Right hindlimb (tissue), 1 donor: Measurements from ENCODE around the gene PHF12.
A peak's percentile ranks its signal among the peaks of the same experiment; 100 is the strongest.
"Not testable (repeated sequence)": the region's sequence is repeated elsewhere in the genome, so short reads cannot be mapped to it uniquely, and the experiment has no call there.

Experiments used
- DNase-seq: peaks from one replicate; pipeline ENCODE4 v3.0.0-alpha.2; 2018

The PHF12 gene

GRCh38 chr17:28928061-28928460 lies 23.3 kb downstream of the PHF12 start:
- no peak for DNase-seq

DNA sequence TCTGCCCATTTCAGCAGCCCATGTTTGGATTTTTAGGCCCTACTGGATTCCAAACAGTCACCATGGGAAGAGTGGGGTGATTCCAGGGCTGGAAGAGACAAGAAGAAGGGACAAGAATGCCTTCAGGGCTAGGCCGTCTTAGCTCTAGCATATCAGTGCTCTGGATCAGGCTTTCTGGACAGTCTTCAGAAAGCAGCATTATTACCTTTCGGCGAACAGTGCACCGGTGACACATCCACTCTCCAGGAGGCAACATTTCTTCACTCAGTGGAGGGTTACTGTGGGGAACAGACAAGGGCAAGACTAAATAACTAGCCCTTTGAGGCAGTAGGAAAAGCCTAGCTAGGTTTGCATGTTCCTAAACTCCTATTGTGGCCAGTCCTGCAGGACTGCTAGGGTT lies 24.5 kb downstream of the PHF12 start:
- no peak for DNase-seq

- DNase-seq = no peak
These were observed 25.0 kb downstream of the PHF12 start for GRCh38 chr17:28926366-28926765.

- DNase-seq = no peak
These were observed 25.4 kb downstream of the PHF12 start for GRCh38 chr17:28925912-28926365.

GRCh38 chr17:28920201-28920600 lies 31.1 kb downstream of the PHF12 start:
- DNase-seq = no peak

DNA sequence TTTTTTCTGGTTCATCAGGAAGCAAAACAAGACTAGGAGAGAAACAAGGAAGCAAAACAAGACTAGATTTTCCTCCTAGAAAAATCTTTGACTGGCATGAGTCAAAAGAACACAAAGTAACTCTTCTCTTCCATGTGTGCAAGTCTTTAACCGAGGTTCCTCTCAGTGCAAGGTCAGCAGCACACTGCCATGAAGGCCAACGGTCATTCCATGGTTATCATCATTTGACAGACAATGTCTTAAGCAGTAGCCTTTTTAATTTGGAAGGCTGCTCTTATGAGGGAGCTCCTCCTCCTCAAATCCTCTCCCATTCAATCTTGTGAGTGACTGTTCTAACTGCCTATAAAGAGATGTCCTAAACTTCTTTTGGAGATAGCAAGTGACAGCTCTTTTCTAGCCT lies 33.0 kb downstream of the PHF12 start:
- DNase-seq = no peak

DNA sequence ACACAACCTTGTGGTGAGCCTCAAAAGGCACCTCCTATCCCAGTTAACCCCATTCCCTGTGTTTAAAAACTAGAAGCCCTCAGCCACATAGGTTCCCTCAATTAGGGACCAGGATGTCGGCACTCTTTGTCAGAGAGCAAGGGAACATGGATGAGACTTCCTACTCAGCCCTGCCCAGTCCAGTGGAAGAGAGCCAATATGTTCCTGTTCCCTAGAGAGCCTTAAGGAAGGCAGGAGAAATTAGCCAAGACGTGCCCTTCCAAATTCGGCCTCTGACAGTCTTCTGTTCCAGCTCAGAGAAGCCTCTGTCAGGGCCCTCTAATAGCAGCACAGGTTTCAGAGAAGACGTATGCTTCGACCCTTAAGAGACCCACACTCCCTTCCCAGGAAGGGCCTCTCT lies 33.9 kb downstream of the PHF12 start:
- no peak for DNase-seq

DNA sequence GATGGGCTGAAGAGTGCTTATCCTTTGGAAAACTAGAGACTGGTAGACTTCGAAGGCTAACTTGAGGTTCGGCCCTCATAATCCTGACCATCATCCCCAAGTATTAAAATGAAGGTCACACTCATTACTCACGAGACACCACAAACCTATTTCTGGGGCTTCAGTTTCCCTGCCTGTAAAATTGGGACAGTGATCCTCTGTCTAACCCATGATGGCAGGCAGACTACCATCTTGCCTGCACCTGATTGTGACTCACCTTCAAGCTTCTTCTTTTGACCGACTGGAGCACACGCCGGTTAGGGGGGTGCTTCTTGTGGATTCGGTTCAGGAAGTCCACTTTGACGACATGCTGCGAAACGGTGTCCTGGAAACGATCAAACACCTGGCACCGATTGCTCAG lies 34.3 kb downstream of the PHF12 start:
- DNase-seq = no peak

DNA sequence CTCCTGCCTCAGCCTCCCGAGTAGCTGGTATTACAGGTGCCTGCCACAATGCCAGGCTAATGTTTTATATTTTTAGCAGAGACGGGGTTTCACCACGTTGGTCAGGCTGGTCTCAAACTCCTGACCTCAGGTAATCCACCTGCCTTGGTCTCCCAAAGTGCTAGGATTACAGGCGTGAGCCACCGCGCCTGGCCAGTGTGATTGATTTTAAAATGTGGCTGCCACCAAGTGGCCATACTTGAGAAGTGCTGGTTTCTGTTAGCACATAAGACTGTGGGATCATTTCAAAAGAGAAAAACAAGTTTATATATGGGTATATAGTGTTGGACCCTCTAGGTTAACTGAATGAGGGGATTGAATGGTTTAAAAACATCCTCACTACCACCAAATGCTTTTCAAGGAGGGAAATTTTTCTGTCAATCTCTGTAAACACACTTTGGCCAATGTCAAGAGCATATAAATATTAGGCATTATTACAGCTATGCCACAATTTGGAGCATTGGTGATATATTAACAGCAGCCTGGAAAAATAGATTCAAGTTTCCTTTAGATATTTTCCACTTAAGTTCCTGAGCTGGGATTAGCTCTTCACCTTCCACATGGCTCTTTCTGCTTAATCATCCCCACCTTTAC lies 34.9 kb downstream of the PHF12 start:
- DNase-seq = peak; percentile 36

DNA sequence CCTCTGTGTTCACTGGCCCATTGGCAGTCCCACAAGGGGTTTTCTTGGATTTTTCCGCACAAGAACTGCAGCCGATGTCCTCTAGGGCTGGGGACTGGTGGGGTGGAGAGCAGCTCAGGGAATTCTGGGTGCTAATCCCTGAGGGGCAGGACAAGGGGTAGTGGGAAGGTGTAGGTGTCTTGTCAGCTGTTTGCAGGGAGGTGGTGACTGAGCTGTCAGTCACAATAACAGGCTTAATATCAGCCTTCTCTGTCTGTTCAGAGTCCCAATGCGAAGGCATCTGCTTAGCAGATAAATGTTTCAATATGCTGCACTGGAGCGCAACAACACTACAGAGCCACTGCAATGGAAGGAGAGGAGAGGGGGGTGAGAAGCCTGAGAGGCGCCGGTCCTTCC lies 38.4 kb downstream of the PHF12 start:
- no peak for DNase-seq

- no peak for DNase-seq
These were observed 38.9 kb downstream of the PHF12 start for GRCh38 chr17:28912281-28912937.

- DNase-seq = no peak
These were observed 39.8 kb downstream of the PHF12 start for GRCh38 chr17:28911411-28912045.

DNA sequence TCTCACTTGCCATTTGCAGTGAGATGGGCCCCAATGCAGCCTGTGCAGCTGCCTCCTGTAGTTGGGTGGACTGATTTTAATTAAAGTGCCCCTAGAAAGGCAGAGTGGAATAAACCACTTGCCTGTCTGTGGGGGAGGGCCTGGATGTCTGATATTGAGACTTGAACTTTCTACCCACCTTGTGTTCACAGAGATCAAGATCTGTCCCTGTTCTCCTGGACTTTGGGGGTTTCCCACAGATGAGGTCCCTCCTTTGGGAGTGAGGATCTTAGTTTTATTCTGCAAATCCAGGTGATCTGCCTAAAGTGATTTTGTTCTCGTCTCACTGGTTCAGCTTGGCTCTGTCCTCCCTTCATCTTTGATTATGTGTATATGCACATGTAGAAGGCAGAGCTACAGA lies 40.8 kb downstream of the PHF12 start:
- DNase-seq = no peak

- peak; percentile 53 for DNase-seq
These were observed 42.6 kb downstream of the PHF12 start for GRCh38 chr17:28908640-28909167.

DNA sequence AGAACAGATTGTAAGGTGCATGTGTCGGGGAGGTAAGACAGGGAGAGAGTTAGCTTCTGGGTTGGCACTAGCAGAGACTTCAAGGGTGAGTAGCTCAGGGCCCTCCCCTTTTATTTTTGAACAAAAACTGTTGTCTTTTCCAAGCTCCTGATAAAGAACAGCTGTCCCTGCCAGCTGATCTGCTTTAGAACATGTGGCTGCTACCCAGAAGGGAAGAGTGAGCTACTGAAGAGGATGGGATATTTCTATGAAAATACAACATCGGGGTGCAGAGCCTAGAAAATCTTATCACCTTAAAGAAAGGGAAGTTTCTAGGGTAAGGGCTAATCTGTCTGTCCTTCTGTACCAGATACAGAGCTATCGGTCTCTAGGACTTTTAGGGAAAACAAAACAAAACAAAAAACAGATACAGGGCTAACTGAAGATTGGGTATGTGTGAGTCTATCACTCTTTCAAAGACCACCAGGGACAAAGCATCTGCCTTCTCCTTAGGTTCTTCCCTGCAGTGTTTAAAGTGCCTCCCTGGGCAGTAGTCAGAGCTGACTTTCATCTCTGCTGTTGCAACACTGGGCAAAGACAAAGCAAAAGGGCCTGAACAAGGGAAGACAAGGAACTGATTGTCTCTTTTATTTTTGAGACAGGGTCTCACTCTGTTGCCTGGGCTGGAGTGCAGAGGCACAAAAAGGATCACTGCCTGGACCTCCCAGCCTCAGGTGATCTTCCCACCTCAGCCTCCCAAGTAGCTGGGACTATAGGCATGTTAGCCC lies 43.4 kb downstream of the PHF12 start:
- no peak for DNase-seq

DNA sequence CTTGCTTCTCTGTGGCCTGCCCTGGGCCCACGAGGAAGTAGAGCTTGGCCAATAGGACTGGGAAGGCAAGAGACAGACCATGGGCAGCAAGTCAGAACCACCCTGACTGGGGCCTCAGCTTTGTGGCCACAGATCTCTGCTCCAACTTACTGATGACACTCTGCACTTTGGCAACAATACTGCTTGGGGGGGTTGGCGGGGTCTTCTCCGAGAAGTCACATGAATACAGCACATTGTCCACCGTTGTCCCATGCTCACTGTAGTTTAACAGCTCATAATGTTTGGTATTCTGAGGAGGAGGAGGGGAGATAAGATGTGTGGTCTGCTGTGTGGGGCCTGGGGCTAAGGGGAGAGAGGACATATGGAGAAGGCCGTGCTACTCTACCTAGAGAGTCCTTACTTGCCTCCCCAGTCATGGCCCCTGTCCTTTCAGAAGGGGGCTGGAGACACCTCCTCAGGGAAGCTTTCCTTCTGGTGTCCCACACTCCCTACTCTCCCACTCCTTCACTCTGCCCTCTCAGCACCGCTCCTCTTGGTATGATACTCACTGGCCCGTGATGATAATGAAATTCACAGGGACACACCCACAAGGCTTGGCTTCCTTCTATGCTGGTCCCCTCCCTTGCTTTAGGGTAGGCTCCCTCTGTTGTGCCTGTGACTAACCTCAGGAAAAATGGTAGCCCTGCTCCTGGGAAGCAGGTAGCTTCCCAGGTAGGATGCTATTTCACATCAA lies 44.4 kb downstream of the PHF12 start:
- DNase-seq = no peak

GRCh38 chr17:28906276-28906675 lies 45.0 kb downstream of the PHF12 start:
- DNase-seq = no peak

GRCh38 chr17:28904800-28905199 lies 46.5 kb downstream of the PHF12 start:
- DNase-seq = no peak

GRCh38 chr17:28903546-28903841 lies 47.8 kb downstream of the PHF12 start:
- DNase-seq = not testable (repeated sequence)

DNA sequence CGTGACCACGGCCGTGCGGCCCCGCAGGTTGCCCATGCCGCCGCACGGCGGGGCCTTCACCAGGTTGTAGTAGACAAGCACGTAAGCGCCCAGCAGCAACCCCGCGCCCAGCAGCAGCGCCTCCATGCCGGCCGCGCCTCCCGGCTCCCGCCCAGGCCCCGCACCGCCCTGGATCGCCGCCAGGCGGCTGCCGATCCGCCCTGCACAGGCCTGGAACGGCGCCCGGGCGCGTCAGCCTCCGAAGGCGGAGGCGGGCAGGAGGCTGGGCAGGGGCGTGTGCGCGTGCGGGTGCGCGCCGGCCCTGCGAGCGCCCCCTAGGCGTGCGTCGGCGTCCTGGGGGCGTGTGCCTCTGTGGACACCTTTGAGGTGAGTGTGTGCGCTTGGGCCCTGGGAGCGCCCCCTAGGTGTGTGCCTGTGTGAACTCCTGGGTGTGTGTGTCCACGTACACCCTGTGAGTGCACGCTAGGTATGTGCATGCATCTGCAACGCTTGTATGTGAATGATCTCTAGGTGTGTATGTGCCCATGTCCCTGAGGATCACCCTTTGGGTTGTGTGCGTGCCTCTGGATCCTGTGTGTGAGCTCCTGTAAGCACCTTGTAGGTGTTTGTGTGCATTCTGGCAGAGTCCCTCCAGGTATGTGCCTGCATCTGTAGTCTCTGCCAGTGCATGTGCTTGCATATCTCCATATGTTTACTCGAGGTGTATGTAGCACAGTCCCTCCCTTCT lies 48.3 kb downstream of the PHF12 start, which contains the start of gene DHRS13:
TSS of gene DHRS13 (minus strand) at position 261 of the 727 bp plus-strand sequence. CDS start at position 126, 135 bp downstream.
- DNase-seq = peak; percentile 88

DNA sequence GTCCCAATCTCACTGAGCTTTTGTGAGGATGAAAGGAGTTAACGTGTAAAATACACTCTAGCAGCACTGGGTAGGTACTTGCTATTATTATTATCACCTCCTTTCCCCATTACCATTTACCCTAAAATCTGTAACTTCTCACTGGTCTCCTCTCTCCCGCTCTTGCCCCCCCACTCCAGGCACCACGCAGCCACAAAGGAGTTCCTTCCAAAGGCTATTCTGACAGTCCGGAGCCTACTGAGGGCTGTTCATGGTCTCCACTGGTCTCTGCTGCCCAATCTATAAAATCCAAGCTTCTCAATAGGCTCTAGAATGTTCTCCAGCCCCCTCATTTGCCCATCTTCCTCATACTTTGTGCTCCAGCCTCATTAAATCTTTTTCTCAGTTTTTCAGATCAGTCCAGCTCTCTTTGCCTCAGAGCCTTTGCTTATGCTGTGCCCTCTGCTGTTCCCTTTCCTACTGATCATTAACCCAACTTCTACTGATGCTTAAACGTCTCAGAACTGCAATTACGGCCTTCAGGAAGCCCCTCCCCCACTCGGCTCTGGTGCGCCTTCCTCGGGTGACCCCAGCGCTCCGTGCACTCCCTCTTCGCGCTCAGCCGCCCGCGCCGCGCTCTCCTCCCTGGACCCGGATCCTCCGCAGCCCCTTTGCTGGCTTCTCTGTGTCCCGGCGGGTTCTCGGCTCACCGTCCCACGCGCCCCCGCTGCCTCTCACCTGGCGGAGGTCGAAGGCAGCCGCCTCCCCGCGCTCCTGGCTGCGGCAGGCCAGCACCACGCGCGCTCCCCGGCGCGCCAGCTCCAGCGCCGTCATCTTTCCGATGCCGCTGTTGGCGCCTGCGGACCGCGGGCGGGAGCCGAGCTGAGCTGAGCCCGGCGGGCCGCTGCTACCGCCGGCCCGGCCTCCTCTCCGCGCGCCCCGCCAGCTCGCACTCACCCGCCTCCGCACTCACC lies 49.2 kb downstream of the PHF12 start:
- no peak for DNase-seq
